NCI-H2196 treated with DMSO at 0.1 percent for 48 hours (cell line): Measurements from ENCODE around the gene TNXB.
"Not testable (repeated sequence)": the region's sequence is repeated elsewhere in the genome, so short reads cannot be mapped to it uniquely, and the experiment has no call there.

Source experiments
- DNase-seq: peaks from one replicate; lab custom pipeline; 2025; ENCODE audit not compliant: unreplicated experiment; lab: John Stamatoyannopoulos, UW

Gene TNXB

GRCh38 chr6:32146287-32146686 is 37.1 kb upstream of the TNXB start:
- no peak for DNase-seq

- DNase-seq: not testable (repeated sequence)
Measured at GRCh38 chr6:32144238-32144637, 35.1 kb upstream of the TNXB start.

GRCh38 chr6:32140420-32141046 is 31.4 kb upstream of the TNXB start:
- DNase-seq: no peak

- no peak for DNase-seq
Measured at GRCh38 chr6:32139590-32139989, 30.5 kb upstream of the TNXB start.

- no peak for DNase-seq
Measured at GRCh38 chr6:32137454-32137853, 28.3 kb upstream of the TNXB start.

GRCh38 chr6:32133786-32134185 is 24.6 kb upstream of the TNXB start:
- DNase-seq: no peak

GRCh38 chr6:32132110-32132509 is 23.0 kb upstream of the TNXB start:
- DNase-seq: no peak

GRCh38 chr6:32131439-32131948 is 22.4 kb upstream of the TNXB start:
- DNase-seq: no peak

- no peak for DNase-seq
Measured at GRCh38 chr6:32129297-32130088, 20.4 kb upstream of the TNXB start.

- no peak for DNase-seq
Measured at GRCh38 chr6:32128751-32129296, 19.7 kb upstream of the TNXB start.

GRCh38 chr6:32127717-32128592 is 18.8 kb upstream of the TNXB start, which contains the start of gene ATF6B:
TSS of gene ATF6B (minus strand) at chr6:32128246. CDS start at chr6:32128207, 39 bp downstream.
- peak; percentile 99 for DNase-seq

GRCh38 chr6:32127409-32127716 is 18.2 kb upstream of the TNXB start:
- no peak for DNase-seq

GRCh38 chr6:32126880-32127279 is 17.7 kb upstream of the TNXB start:
- DNase-seq: no peak

GRCh38 chr6:32123681-32124080 is 14.5 kb upstream of the TNXB start:
- no peak for DNase-seq

GRCh38 chr6:32120573-32121059 is 11.5 kb upstream of the TNXB start:
- no peak for DNase-seq

GRCh38 chr6:32118782-32119628 is 9.9 kb upstream of the TNXB start:
- peak; percentile 83 for DNase-seq

- DNase-seq: no peak
Measured at GRCh38 chr6:32117461-32117860, 8.3 kb upstream of the TNXB start.

- no peak for DNase-seq
Measured at GRCh38 chr6:32116674-32117073, 7.5 kb upstream of the TNXB start.

GRCh38 chr6:32115623-32116022 is 6.5 kb upstream of the TNXB start:
- no peak for DNase-seq

GRCh38 chr6:32114796-32115195 is 5.7 kb upstream of the TNXB start:
- DNase-seq: no peak
